HG03135 (cell line): ENCODE measurements around the gene CERK.
"Not testable (repeated sequence)": the region's sequence is repeated elsewhere in the genome, so short reads cannot be mapped to it uniquely, and the experiment has no call there.

Source experiments
- ATAC-seq: cut with Tn5 transposase; IDR thresholded peaks from one replicate; pipeline ENCODE4 v1.9.1; 2021; ENCODE audit warnings: mild to moderate bottlenecking, moderate library complexity; ENCODE audit not compliant: unreplicated experiment

The CERK gene

GRCh38 chr22:46734213-46734722, 3.8 kb downstream of the CERK start:
- not testable (repeated sequence) for ATAC-seq

- no peak for ATAC-seq
These were observed 5.5 kb downstream of the CERK start for GRCh38 chr22:46732513-46732912.

GRCh38 chr22:46732041-46732379, 6.0 kb downstream of the CERK start:
- no peak for ATAC-seq

- ATAC-seq = no peak
These were observed 6.6 kb downstream of the CERK start for GRCh38 chr22:46731246-46732040.

- no peak for ATAC-seq
These were observed 7.3 kb downstream of the CERK start for GRCh38 chr22:46730568-46731245.

GRCh38 chr22:46728470-46728869, 9.6 kb downstream of the CERK start:
- ATAC-seq = no peak

- ATAC-seq = no peak
These were observed 10.2 kb downstream of the CERK start for GRCh38 chr22:46727813-46728364.

GRCh38 chr22:46726986-46727317, 11.1 kb downstream of the CERK start:
- ATAC-seq = no peak

- ATAC-seq = no peak
These were observed 11.7 kb downstream of the CERK start for GRCh38 chr22:46726066-46726985.

- ATAC-seq = no peak
These were observed 13.0 kb downstream of the CERK start for GRCh38 chr22:46725096-46725495.

GRCh38 chr22:46723882-46724281, 14.2 kb downstream of the CERK start:
- ATAC-seq = no peak

GRCh38 chr22:46721501-46722085, 16.5 kb downstream of the CERK start:
- ATAC-seq = no peak

GRCh38 chr22:46719921-46720320, 18.1 kb downstream of the CERK start:
- no peak for ATAC-seq

- ATAC-seq = no peak
These were observed 23.5 kb downstream of the CERK start for GRCh38 chr22:46714550-46714949.

- no peak for ATAC-seq
These were observed 25.8 kb downstream of the CERK start for GRCh38 chr22:46712288-46712687.

- no peak for ATAC-seq
These were observed 27.2 kb downstream of the CERK start for GRCh38 chr22:46710806-46711205.

- no peak for ATAC-seq
These were observed 29.2 kb downstream of the CERK start for GRCh38 chr22:46708766-46709330.

- ATAC-seq = no peak
These were observed 30.1 kb downstream of the CERK start for GRCh38 chr22:46707827-46708570.

GRCh38 chr22:46707305-46707704, 30.7 kb downstream of the CERK start:
- ATAC-seq = no peak

- no peak for ATAC-seq
These were observed 32.0 kb downstream of the CERK start for GRCh38 chr22:46706060-46706459.
